ENCODE measurements around the gene POLL. TPM values are rescaled to one million over a fixed set of nuclear protein-coding genes. Genes with fewer than 3 reads are reported as not detected.
"Not testable (repeated sequence)": the region's sequence is repeated elsewhere in the genome, so short reads cannot be mapped to it uniquely, and the experiment has no call there.

Gene POLL
- total RNA-seq (2014; rRNA removed; shearing (Covaris generic); ENCODE audit: low replicate concordance), result 26.4 and 32.6 TPM in 2 replicates

DNA sequence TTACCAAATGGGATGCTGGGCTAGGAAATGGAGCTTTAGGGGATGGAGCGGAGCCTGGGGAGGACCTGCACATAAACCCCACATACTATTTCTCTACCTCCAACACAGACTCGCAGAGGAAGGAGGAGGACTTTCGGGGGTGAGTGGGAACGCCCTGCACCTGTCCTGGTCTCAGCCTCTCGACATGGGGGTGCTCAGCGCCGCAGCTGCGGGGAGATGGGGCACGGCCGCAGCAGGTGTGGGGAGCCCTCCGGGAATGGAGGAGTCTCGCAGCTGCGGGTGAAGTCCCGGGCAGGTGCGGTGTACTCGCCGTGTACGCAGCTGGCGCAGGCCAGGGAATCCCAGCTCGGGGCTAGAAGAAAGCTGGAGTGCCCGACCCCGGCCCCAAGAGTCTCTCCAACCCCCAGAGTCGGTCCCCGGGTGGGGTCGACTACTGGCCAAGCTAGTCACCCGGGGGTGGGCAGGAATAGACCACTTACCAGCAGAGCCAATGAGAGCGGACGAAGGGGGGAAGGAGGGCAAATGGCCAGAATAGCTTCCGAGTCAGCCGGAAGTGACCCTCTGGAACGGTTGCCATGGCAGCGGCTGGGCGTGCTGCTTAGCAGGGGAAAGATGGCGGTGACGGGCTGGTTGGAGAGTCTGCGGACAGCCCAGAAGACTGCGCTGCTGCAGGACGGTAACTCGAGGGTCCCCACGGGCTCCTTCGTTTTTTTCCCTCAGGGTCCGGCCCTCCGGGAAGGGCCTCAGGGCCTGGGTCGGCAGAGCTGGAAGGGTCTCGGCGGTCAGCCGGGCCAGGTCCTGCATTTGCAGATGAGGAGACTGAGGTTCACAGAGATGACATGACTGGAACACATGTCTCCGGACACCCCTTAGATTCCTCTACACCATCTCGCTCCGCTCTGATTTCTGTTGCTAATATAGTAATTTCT is at the start of gene POLL, which contains the start of gene DPCD:
Gene POLL, minus strand, starts transcription at position 533 of the 929 bp plus-strand sequence. CDS start 897 bp downstream, outside the sequence.
Gene DPCD, plus strand, starts transcription at position 597 of the 929 bp plus-strand sequence. Its CDS starts 16 bp downstream, at position 613.
- DNase-seq (ENCODE audit: low read depth), result peak; percentile 92
- in situ Hi-C loops (cut with HindIII; ENCODE audit: low pct_unique_long_range_greater_than_20kb, low sequenced_read_pairs), result no loop called here

DNA sequence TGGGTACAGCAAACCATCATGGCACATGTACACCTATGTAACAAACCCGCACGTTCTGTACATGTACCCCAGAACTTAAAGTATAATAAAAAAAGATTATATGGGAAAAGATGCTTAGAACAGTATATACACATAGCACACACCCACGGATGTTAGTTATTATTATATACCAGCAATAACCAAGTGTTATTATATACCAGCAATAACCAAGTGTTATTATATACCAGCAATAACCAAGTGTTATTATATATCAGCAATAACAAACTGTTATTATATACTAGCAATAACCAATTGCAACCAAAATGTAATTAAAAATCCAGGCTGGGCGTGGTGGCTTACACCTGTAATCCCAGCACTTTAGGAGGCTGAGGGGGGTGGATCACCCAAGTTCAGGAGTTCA is 45.5 kb upstream of the POLL start:
- DNase-seq (ENCODE audit: low read depth); in situ Hi-C loops (cut with HindIII; ENCODE audit: low pct_unique_long_range_greater_than_20kb, low sequenced_read_pairs): not testable (repeated sequence)

DNA sequence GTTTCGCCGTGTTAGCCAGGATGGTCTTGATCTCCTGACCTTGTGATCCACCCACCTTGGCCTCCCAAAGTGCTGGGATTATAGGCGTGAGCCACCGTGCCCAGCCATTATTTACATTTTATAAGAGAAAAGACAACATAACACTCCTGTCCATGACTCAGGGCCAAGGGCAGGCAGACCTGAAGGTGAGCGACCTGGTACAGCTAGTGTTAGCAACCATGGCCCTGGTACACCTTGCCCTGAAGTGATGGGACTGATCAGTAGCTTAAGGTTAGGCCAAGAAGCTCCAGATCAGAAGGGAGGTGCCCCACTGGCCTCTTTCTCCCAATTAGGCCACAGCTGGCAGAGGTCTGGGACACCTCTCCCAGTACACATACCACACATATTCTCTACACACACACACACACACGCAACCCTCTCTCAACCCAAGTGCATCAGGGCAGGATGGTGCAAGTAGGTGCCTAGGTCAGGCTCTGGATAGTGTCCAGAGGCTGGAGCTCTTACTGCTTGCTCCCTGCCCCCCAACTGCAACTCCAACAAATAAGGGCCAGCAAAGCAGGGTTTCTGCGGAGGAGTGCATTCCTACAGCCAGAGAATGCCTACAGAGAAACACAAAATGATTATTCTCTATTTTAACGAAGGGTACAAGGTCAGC is 43.9 kb upstream of the POLL start:
- in situ Hi-C loops (cut with HindIII; ENCODE audit: low pct_unique_long_range_greater_than_20kb, low sequenced_read_pairs), result no loop called here

DNA sequence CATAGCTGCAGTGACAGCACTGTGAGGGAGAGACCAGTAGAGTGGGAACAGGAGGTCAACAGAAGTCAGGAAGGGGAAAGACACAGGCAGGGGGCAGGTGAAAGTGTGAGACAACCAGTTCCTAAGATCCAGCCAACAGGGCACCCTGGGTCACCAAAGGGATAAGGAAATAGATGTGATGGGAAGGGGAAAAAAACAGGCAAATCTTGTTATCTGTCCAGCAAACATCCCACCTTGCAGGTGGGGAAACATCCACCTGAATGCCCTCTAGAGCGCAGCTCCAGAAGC is 42.5 kb upstream of the POLL start:
- no peak for DNase-seq (ENCODE audit: low read depth)
- in situ Hi-C loops (cut with HindIII; ENCODE audit: low pct_unique_long_range_greater_than_20kb, low sequenced_read_pairs), result no loop called here

More for the DNA sequence above, 43.9 kb upstream of the POLL start:
- DNase-seq (ENCODE audit: low read depth), result no peak

DNA sequence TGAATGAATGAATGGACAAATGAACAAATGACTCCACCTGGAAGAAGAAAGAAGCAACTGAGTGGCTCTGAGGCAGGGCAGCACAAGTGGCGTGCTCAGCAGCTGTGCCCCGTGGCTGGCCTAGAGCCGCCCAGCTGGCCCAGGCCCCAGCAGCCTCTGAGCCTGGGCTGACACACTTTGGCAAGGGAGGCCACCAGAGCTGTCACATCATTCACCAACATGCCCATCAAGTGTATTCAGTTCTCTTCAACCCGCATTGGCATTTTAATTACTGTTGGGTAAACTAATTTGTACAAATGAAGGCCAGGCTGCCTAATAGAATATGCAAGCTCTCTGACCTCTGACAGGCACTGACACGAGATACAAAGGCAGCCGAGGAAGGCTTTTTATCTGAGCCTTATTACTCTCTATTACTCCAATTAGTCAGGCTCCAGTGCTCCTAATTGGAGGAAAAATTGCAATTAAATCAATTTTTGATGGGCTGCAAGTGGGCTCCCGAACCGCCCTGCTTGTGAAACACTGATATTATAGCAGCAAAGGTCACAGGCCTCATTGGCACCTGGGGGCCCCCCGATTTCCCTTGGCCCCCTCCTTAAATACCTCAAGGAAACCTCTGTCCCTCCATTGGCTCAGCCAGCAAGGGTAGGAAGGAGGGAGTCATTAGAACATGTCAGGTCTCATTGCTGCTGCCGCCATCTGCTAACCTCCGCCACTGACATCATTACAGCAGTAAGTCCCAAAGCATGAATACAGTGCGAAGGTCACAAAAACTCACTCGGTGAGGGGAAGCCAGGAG is 42.0 kb upstream of the POLL start:
- in situ Hi-C loops (cut with HindIII; ENCODE audit: low pct_unique_long_range_greater_than_20kb, low sequenced_read_pairs), result no loop called here
- DNase-seq (ENCODE audit: low read depth), result no peak

DNA sequence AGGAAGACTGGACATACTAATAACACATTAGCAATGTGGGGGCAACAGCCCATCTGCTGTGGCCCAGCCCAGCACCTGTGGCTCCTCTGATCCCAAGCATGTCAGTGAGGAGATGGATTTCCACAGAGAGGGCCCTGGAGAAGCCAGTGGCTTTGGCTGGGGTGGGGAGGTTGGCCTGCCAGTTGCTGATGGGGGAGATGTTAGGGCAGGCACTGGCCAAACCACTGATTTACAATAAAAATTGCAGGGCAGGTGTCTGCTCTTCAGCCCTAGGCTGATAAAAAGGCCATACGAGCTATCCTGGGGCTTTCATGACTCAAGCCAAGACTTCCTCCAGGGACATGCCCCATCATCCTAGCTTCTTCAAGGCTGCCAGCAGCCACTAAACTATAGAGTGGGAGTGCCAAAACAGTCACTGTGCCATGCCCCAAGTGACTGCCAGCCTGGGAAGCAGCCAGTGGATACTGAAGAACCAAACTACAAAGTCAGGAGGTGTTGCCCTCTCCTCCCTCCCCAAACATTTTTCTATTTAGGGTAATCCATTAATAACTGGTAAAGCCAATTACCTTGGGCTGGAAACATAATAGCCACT is 37.9 kb upstream of the POLL start:
- in situ Hi-C loops (cut with HindIII; ENCODE audit: low pct_unique_long_range_greater_than_20kb, low sequenced_read_pairs), result no loop called here
- no peak for DNase-seq (ENCODE audit: low read depth)

DNA sequence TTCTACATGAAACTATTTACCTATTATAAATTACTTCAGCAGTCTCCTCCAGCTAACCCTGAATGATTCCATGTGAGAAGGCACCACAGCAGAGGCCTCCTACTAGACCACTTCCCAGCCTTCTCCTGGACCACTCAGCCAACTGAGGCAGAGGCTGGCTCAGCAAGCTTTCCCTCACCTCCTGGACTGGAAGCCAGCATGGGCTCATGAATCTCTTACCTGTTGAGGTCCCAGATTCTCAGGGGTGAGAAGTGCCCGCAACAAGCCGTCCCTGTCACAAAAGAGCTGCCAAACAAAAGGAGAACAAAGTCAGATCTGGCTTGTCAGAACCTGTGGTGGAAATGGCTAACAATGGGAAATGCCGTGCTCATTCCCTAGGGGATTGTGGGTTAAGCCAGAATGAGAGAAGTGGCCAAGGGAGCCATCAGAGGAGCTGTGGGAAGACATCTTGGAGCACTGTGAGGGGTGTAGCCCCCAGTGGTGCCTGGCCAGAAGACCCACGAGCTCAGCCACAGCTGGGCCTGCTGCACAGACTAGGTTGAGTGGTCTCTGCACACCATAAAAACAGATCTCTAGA is 36.6 kb upstream of the POLL start:
- in situ Hi-C loops (cut with HindIII; ENCODE audit: low pct_unique_long_range_greater_than_20kb, low sequenced_read_pairs), result no loop called here
- DNase-seq (ENCODE audit: low read depth), result no peak

DNA sequence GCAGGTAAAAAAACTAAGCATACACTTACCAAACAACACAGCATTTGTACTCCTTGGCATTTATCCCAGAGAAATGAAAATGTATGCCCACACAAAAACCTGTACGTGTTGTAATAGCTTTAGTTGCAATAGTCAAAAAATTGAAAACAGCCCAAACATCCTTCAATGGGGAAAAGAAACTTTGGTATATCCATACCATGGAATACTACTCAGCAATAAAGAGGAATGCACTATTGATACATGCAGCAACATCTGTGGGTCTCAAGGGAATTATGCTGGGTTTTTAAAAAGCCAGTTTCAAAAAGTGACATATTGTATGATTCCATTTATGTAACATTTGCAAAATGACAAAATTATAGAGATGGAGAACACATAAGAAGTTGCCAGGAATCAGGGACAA is 35.5 kb upstream of the POLL start:
- in situ Hi-C loops (cut with HindIII; ENCODE audit: low pct_unique_long_range_greater_than_20kb, low sequenced_read_pairs), result no loop called here

DNA sequence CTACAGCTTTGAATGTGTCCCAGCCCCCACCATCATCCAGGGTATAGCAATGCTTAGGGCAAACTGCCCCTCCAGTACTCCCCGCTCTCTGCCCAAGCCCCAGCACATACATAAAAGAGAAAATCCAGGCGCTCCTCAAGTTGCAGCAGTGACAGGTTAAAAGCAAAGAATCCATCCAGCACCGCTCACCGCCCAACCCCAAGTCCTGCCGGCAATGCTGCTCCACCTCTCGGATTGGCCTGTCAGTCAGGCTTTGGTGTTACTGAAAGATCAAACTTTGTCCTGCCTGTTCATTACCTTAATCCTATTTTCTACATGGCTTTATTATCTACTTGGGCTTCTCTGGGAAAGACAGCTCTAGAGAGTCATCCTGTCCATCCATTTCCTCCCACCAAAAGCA is 31.9 kb upstream of the POLL start:
- no peak for DNase-seq (ENCODE audit: low read depth)
- in situ Hi-C loops (cut with HindIII; ENCODE audit: low pct_unique_long_range_greater_than_20kb, low sequenced_read_pairs), result no loop called here

More for the DNA sequence above, 35.5 kb upstream of the POLL start:
- DNase-seq (ENCODE audit: low read depth), result no peak

DNA sequence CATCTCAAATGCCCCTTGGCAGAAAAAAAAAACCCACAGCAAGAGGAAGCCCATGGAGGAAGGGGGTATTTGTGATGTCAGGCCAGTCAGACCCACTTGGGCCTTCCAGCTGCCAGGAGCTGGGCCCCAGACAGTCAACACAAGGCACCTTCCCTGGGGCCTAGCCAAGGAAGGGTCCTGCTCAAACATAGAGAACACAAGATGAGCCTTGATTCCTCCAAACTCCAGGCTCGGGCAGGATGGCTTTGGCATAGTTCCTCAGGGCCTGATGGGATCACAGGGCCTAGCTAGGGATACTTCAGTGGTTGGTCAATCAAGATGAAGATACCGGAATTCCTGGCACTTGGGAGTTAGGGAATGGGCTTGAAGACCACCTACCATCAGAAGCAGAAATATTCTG is 30.8 kb upstream of the POLL start:
- no peak for DNase-seq (ENCODE audit: low read depth)
- in situ Hi-C loops (cut with HindIII; ENCODE audit: low pct_unique_long_range_greater_than_20kb, low sequenced_read_pairs), result no loop called here

DNA sequence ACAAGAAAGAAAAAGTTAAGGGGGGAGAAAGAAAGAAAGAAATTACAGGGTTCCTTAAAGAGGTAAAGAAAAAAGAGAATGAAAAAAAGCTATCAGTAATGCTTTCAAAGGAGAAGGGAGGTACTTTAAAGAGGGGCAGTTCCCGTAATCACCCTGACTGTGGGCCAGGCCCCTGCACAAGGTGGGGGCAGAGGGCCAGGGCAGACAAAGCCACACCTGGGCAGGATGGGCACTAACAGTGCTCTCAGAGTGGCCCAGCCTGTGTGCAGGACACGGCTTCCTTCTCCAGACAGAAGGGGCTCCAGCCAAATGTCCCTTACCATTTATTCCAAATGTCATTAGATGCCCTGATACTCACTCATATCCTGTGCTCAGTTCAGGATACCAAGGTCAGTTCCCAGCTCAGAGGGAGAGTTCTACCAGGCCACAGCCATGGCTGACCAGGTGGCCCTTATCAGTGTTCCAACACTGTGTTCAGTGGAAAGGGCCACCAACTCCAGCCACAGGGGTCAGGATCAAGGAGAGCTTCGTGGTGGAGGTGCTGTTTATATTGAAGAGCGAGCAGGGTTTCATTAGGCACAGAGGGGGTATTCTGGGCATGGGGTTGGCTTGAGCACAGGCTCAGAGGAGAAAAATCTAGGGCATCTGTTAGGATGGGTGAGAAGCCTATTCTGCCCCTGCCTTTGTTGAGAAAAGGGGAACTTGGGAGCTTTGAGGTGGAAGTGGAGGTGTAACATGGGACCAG is 29.9 kb upstream of the POLL start:
- no peak for DNase-seq (ENCODE audit: low read depth)
- in situ Hi-C loops (cut with HindIII; ENCODE audit: low pct_unique_long_range_greater_than_20kb, low sequenced_read_pairs), result no loop called here

DNA sequence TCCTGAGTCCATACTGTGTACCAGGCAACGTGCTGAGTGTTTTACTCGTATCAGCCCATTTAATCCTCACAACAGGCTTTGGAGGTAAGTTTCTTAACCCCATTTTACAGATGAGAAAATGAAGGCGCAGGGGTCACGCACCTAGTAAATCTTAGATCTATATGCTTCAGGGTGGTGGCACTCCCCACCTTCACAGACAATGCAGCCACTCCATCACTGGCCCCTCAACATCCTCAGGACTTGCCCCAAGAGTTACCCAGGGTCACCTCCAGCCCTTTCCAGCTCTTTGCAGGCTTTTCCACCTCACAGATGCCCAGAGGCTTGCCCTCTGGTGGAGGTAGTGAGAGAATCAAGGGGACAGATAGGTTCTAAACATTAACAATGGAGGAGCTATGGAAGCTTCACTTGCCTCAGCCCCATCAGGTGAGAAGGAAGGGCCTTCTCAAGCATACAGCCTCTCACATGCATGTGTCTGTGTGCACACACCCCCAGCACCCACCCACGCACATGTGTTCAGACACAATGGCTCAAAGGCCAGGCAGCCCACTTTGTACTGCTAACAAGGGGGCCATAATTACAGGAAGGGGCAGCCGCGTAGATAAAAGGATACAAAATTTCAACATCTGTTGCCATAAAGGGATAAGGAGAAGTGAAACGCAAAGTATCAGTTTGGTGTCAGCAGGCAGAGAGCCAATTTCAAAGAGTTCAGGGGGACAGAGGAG is 29.2 kb upstream of the POLL start:
- no peak for DNase-seq (ENCODE audit: low read depth)
- in situ Hi-C loops (cut with HindIII; ENCODE audit: low pct_unique_long_range_greater_than_20kb, low sequenced_read_pairs), result no loop called here

DNA sequence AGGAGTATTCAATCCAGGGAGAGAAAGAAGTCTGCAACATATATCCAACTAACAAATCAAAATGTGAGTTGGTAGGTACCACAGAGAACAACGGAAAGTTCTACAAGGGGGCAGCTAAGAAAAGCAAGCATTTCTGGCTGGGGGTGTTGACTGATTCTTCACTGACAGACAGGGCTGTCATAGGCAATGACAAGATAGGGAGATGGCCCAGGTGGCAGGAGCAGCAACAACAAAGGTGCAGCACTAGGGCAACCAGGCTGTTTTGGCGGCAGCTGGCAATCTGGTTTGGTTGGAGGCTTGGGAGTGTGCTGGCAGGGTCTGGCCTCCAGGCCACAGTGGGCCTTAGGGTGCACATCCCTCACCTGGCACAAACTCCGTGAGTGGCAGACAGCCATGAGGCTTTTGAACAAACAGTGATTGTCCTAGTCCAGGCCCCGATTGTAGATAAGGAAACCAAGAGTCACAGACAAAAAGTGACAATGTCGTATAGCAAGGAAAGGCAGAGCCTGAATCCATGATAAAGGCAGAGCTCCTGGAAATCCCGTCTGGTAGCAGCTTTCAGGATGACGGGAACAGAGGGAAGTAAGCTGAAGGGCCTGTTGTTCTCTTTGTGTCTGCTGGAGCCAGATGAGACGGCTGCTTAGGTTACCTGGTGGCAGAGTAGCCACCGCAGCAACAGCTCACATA is 28.5 kb upstream of the POLL start:
- DNase-seq (ENCODE audit: low read depth), result no peak
- in situ Hi-C loops (cut with HindIII; ENCODE audit: low pct_unique_long_range_greater_than_20kb, low sequenced_read_pairs), result no loop called here

DNA sequence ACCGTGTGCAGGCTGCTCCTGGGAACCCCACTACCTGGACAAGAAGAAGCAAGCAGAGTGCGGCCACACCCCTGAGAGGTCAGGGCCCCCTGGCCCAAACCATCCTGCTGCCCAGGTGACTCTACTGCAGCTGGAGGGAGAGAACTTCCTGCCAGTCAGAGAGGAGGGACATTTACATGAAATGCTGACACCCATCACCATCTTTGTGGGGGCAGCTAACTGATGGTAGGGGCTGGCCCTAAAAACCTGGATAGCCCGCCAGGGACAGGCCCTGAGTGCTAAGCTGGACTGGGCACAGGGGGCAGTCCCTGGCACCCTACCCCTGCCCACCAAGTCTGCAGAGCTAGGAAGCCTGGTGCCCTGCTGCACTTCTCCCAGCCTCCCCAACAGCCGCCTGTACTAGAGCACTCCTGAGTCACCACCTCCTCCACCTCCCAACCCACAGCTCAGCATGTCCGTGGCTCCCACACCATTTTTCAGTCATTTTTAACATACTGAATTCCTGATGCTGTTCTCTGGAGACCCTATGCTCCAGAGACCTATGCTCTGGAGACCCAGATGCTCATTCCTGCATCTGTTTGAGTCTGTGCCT is 27.6 kb upstream of the POLL start:
- no peak for DNase-seq (ENCODE audit: low read depth)
- in situ Hi-C loops (cut with HindIII; ENCODE audit: low pct_unique_long_range_greater_than_20kb, low sequenced_read_pairs), result no loop called here

DNA sequence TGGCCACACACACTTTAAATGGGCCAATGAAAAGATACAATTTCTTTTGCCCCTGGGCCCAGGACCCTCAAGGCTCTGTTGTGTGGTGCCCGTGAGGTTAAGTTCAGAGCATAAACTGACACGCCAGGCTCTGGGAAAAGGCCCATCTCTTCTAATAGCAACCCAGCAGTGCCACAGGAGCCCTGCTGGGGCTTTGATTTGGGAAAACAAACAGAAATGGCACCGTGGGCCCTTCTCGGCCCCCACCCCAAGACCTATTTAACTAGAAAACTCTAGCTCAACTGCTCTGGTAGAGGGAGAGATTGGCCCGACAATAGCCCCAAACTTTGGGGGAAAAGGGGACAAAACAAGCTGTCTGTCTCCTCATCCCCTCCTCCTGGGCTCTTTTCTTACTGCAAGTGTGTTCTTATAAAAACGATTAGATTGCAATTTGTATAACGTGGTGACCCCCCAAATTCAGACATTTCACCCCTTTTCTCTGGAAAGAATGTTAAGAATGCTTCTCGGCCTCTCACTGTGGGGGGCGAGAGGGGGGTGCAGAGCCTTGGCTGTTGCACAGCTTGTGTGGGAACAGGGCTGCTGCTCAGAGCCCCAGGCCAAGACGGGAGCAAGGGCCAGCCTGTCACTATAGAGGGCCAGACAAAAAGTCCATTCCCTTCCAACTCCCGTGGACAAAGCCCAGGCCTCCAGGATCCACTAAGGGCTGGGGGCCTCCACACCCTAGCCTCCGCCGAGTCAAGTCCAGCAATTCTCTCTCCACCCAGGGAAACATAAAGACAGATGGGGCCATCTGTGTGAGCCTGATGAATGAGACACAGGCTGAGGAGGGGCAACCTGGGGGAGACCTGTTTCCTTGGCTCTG is 26.8 kb upstream of the POLL start:
- in situ Hi-C loops (cut with HindIII; ENCODE audit: low pct_unique_long_range_greater_than_20kb, low sequenced_read_pairs), result no loop called here

More for the DNA sequence above, 26.8 kb upstream of the POLL start:
- no peak for DNase-seq (ENCODE audit: low read depth)
